CD4-positive, CD25-positive, alpha-beta regulatory T cell (primary cell): ENCODE data around the gene ANKRD35. TPM values are rescaled to one million over a fixed set of nuclear protein-coding genes. Genes with fewer than 3 reads are reported as not detected.
"Not testable (repeated sequence)": the region's sequence is repeated elsewhere in the genome, so short reads cannot be mapped to it uniquely, and the experiment has no call there.

Experiments
- ATAC-seq, 2 donors: fragments of 150-1000 bp; cut with Tn5 transposase; one replicate each; pipeline ENCODE4 v1.10.0; 2021; ENCODE audit warnings: low read depth in 2 of 2, moderate number of reproducible peaks in 2 of 2, moderate library complexity in 1 of 2
- DNase-seq, 3 donors: peaks; one replicate each; pipeline versions ENCODE4 v3.0.0 to v3.0.0-alpha.2; 2012 to 2022; ENCODE audit warnings: mixed read lengths in 1 of 3
- H3K27ac ChIP-seq: one replicate; pipeline ENCODE4 v1.7.0; 2013; ENCODE audit warnings: mild to moderate bottlenecking, low read length; ENCODE audit not compliant: insufficient read depth, poor library complexity, severe bottlenecking
- H3K27me3 ChIP-seq: one replicate; pipeline ENCODE4 v1.7.0; 2013; ENCODE audit warnings: low read length; ENCODE audit not compliant: control insufficient read depth, insufficient read depth
- H3K36me3 ChIP-seq: one replicate; pipeline ENCODE4 v1.7.0; 2013; ENCODE audit warnings: mild to moderate bottlenecking, low read length, moderate library complexity; ENCODE audit not compliant: control insufficient read depth, insufficient read depth
- H3K4me1 ChIP-seq: 2 replicates; pipeline ENCODE4 v1.7.0; 2013; ENCODE audit warnings: mild to moderate bottlenecking, low read length; ENCODE audit not compliant: insufficient read depth, control insufficient read depth, poor library complexity, severe bottlenecking
- H3K4me3 ChIP-seq: one replicate; pipeline ENCODE4 v1.7.0; 2013; ENCODE audit warnings: low read depth, mild to moderate bottlenecking, low read length, moderate library complexity
- H3K9me3 ChIP-seq, 2 experiments: 1 replicate in 1 of 2; 2 replicates in 1 of 2; pipeline ENCODE4 v1.7.0; 2013; ENCODE audit warnings: low read length in 2 of 2, mild to moderate bottlenecking in 1 of 2, moderate library complexity in 1 of 2; ENCODE audit not compliant: control insufficient read depth in 2 of 2
- H3K27ac Mint-ChIP-seq, 3 donors: one replicate each; pipeline ENCODE4 v1.8.0; 2020 to 2022; ENCODE audit warnings: mild to moderate bottlenecking in 3 of 3, mixed read lengths in 3 of 3, moderate library complexity in 2 of 3
- H3K27me3 Mint-ChIP-seq: one replicate; pipeline ENCODE4 v1.8.0; 2022; ENCODE audit warnings: mild to moderate bottlenecking, mixed read lengths
- H3K36me3 Mint-ChIP-seq: one replicate; pipeline ENCODE4 v1.8.0; 2020; ENCODE audit warnings: mixed read lengths
- H3K4me1 Mint-ChIP-seq, 4 donors: one replicate each; pipeline ENCODE4 v1.8.0; 2020 to 2022; ENCODE audit warnings: mixed read lengths in 4 of 4, mild to moderate bottlenecking in 1 of 4
- H3K4me3 Mint-ChIP-seq, 4 donors: one replicate each; pipeline ENCODE4 v1.8.0; 2020 to 2022; ENCODE audit warnings: mild to moderate bottlenecking in 4 of 4, mixed read lengths in 4 of 4, moderate library complexity in 3 of 4
- H3K9me3 Mint-ChIP-seq, 7 donors: one replicate each; pipeline ENCODE4 v1.8.0; 2020 to 2022; ENCODE audit warnings: mixed read lengths in 7 of 7, mild to moderate bottlenecking in 3 of 7, moderate library complexity in 2 of 7
- polyA plus RNA-seq, 4 donors: library from polyadenylated mRNA; unstranded; fragments of 300-500 nt; fragmentation: Illumina TruSeq; gene quantifications; one replicate each; pipeline ENCODE4 v1.2.3, GENCODE V29; 2021
- total RNA-seq: library from RNA; stranded (reverse); gene quantifications from one replicate; pipeline ENCODE4 v1.2.3, GENCODE V29; 2022

ANKRD35 gene
- total and polyA plus RNA-seq, 5 donors from 2014 or later, result 0.17 to 0.45 (median 0.26) TPM

DNA sequence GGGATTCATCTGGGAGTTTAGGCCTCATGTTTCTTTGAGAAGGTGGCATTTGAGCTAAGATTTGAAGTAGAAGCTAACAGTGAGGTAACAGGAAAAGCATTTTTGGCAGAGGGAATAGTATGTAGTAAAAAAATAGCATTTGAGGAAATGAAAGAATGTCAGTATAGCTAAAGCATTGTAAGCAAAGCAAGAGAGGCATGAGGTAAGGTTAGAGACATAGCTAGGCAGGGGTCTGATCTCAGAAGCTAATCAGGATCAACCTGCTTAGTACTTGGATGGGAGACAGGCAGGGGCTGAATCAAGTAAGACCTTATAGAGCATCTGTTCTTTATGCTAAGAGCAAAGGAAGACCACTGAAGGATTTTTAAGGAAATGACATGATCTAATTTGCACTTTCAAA is 57.7 kb downstream of the ANKRD35 start:
- Mint-ChIP-seq H3K36me3 (peaks cover 41% of the 10 kb centered on the region), H3K9me3 (no peaks in the 10 kb centered on the region), H3K27me3 (no peaks in the 10 kb centered on the region), H3K27ac (peak overlapping the region; percentile 45 to 77 (median 59)), H3K4me3 (peak overlapping the region in 2 of 4 donors; percentile 28 to 56), H3K4me1 (peaks cover 16 to 42% (median 33%) of the 10 kb centered on the region in 4 donors)
- no peak overlapping the region for H3K4me3 ChIP-seq
- ATAC-seq (no peak), DNase-seq (no peak)
- peaks cover 17% of the 10 kb centered on the region for H3K4me1 ChIP-seq
- H3K36me3 ChIP-seq, result peaks cover 59% of the 10 kb centered on the region
- H3K27ac ChIP-seq, result no peak overlapping the region
- no peaks in the 10 kb centered on the region for H3K27me3 ChIP-seq
- no peaks in the 10 kb centered on the region for H3K9me3 ChIP-seq

DNA sequence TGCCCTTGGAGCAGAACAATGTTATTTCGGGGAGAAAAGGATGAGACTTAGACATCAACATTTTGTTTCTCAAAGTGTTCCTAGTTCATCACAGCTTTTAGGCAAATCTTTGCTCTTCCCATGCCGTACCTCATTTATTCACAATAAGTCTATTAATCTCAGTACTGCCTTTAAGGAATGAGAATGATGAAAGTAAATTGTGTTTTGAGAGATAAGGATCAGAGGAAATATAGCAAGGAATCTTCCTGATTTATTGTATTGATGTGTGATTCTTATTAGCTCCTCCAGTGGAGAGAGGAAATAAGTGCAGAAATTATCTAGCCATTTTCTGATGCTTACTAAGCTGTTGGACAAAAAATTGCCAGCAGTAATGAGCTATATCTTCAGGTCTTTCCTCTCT is 59.6 kb downstream of the ANKRD35 start:
- H3K36me3 Mint-ChIP-seq, result peaks cover 32% of the 10 kb centered on the region
- peaks cover 17% of the 10 kb centered on the region for H3K4me1 ChIP-seq
- peaks cover 42% of the 10 kb centered on the region for H3K36me3 ChIP-seq
- no peaks in the 10 kb centered on the region for H3K27me3 ChIP-seq
- no peak for ATAC-seq
- H3K4me3 Mint-ChIP-seq, result peak overlapping the region; percentile 76 to 100 (median 98)
- H3K27me3 Mint-ChIP-seq, result no peaks in the 10 kb centered on the region
- no peaks in the 10 kb centered on the region for H3K9me3 ChIP-seq
- DNase-seq, result no peak
- H3K9me3 Mint-ChIP-seq, result no peaks in the 10 kb centered on the region
- no peak overlapping the region for H3K27ac ChIP-seq
- peak overlapping the region; percentile 7 to 99 (median 86) for H3K27ac Mint-ChIP-seq
- no peak overlapping the region for H3K4me3 ChIP-seq
- H3K4me1 Mint-ChIP-seq, result peaks cover 16 to 43% (median 36%) of the 10 kb centered on the region in 4 donors

DNA sequence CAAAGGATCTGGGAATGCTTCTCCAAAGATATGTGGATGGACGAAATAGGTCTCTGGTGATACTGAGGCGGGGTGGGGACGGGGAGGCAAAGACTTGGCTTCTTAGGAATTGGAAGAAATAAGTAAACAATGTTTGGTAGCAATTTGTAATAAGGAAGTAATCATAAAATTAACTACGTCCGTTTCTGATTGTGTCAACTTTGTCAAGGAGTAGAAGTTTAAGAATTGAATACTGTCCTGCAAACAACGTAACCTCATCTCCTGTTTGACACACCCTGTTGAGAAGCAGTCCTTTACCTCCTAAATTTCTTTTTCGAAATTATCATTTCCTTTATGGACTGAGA is 61.2 kb downstream of the ANKRD35 start:
- no peak for DNase-seq
- Mint-ChIP-seq H3K4me1 (peaks cover 15 to 47% (median 35%) of the 10 kb centered on the region in 4 donors), H3K27me3 (no peaks in the 10 kb centered on the region), H3K36me3 (peaks cover 28% of the 10 kb centered on the region), H3K27ac (peak overlapping the region; percentile 97 to 99 (median 99)), H3K4me3 (peak overlapping the region; percentile 96 to 100 (median 98)), H3K9me3 (no peaks in the 10 kb centered on the region)
- no peak for ATAC-seq
- no peaks in the 10 kb centered on the region for H3K9me3 ChIP-seq
- H3K27me3 ChIP-seq, result no peaks in the 10 kb centered on the region
- peak overlapping the region; percentile 76 for H3K27ac ChIP-seq
- peaks cover 17% of the 10 kb centered on the region for H3K4me1 ChIP-seq
- peaks cover 28% of the 10 kb centered on the region for H3K36me3 ChIP-seq
- peak overlapping the region; percentile 97 for H3K4me3 ChIP-seq

DNA sequence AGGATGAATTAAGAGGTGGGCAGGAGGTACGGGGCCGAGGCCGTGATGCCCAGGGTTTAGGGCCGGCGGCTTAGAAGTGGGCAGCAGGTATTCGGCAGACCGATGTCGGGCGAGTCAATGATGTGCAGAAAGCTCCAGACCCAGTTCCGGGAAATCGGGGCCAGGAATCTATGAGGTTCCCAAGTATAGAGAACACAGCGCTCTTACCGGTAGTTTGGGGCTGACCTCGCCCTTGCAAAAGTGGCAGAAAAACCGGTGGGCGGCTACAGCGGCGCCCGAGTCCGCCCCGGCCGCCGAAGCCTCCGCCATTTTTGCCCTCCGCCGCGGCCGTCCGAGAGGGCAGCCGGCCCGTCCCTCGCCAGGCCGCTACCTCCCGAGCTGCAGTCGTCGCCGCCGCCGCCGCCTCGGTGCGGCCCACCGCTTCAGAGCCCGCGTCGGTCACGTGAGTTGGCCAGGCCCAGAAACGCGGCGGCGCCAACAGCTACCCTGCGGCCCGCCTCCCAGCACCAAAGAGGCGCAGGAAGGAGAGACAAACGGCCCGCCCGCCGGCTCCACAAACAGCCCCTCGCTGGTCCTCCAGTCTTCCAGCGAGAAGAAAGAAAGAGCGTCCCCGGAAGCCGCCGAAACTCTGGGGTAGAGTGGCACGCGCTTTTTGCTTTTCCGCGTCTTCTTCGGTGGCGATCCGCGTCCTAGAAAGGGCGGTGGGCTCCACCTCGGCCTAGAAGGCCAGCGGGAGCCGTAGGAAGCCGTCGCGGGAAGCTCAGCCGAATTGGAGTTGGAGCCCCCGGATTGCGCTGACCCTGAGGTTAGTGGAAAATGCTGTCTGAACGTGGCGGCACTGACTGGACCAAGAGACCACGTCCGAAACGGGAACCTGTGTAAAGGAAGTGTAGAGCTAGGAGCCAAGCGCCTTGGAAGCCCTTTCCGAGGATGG is 61.8 kb downstream of the ANKRD35 start, which contains the start of the genes POLR3C and RNF115:
TSS of gene POLR3C (plus strand) at position 636 of the 934 bp plus-strand sequence. CDS start 1,577 bp downstream, outside the sequence.
TSS of gene RNF115 (minus strand) at position 531 of the 934 bp plus-strand sequence. CDS start at position 309, 222 bp downstream.
- Mint-ChIP-seq H3K27ac (peak within 1 kb of the TSS; percentile 97 to 99 (median 99)), H3K4me1 (peaks cover 10 to 50% (median 32%) of the 10 kb centered on the region in 4 donors), H3K27me3 (no peaks in the 10 kb centered on the region), H3K36me3 (peaks cover 24% of the 10 kb centered on the region), H3K9me3 (no peaks in the 10 kb centered on the region), H3K4me3 (peak within 1 kb of the TSS; percentile 96 to 100 (median 98))
- Histone ChIP-seq H3K36me3 (peaks cover 21% of the 10 kb centered on the region), H3K27ac (peak within 1 kb of the TSS; percentile 76), H3K4me3 (peak within 1 kb of the TSS; percentile 97), H3K27me3 (no peaks in the 10 kb centered on the region), H3K4me1 (peaks cover 17% of the 10 kb centered on the region), H3K9me3 (no peaks in the 10 kb centered on the region)
- ATAC-seq, result peak; percentile 93 to 95
- DNase-seq, result peak; percentile 80 to 95 (median 85)

DNA sequence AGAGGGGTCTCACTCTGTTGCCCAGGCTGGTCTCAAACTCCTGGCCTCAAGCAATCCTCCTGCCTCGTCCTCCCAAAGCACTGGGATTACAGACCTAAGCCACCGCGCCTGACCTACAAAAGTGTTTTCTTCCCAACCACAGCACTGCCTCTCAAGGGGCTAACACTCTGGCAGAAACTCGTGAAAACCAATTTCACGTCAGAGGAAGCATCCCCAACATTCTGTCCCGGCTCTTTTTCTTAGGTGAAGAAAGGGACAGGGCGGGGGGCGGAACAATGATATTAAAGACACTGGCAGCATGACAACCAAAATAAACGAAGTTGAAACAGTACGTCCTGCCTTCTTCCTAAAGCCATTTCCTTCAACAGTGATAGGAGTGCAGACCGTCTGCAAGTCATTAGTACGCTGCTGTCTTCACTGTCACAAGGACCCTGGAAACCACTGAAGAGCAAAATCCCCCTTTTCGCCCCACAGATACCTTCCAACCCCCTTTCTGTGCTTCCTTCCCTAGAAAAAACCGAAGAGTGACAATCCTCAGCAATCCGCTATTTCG is 62.8 kb downstream of the ANKRD35 start:
- H3K9me3 Mint-ChIP-seq, H3K27ac ChIP-seq, ATAC-seq, H3K27me3 Mint-ChIP-seq, H3K9me3 ChIP-seq, H3K27me3 ChIP-seq, DNase-seq: not testable (repeated sequence)
- H3K36me3 ChIP-seq, result peaks cover 11% of the 10 kb centered on the region
- peak overlapping the region; percentile 13 for H3K4me3 ChIP-seq
- H3K4me1 ChIP-seq, result peaks cover 17% of the 10 kb centered on the region
- peak overlapping the region in 3 of 4 donors; percentile 46 to 97 (median 59) for H3K4me3 Mint-ChIP-seq
- peak overlapping the region in 1 of 3 donors; percentile 99 for H3K27ac Mint-ChIP-seq
- H3K36me3 Mint-ChIP-seq, result peaks cover 14% of the 10 kb centered on the region
- H3K4me1 Mint-ChIP-seq, result peaks cover 10 to 43% (median 25%) of the 10 kb centered on the region in 4 donors

DNA sequence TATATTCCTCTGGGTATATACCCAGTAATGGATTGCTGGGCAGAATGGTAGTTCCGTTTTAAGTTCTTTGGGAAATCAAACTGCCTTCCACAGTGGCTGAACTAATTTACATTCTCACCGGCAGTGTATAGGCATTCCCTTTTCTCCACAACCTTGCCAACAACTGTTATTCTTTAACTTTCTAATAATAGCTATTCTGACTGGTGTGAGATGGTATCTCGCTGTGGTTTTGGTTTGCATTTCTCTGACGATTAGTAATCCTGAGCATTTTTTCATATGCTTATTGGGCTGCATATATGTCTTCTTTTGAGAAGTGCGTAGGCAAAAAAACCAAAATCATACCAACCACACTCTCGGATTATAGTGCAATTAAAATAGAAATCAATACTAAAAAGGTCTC is 67.6 kb downstream of the ANKRD35 start:
- ATAC-seq (peak in 1 of 2 donors; percentile 29), DNase-seq (peak in 1 of 3 donors; percentile 6)
- peaks cover 0 to 13% (median 5%) of the 10 kb centered on the region in 4 donors for H3K4me1 Mint-ChIP-seq
- not testable (repeated sequence) for H3K9me3 ChIP-seq, H3K9me3 Mint-ChIP-seq, H3K4me3 ChIP-seq, H3K36me3 Mint-ChIP-seq, H3K4me3 Mint-ChIP-seq, H3K27ac ChIP-seq, H3K27ac Mint-ChIP-seq, H3K36me3 ChIP-seq, H3K27me3 ChIP-seq, H3K4me1 ChIP-seq, H3K27me3 Mint-ChIP-seq
